Esophagus mucosa (tissue), 1 donor: ENCODE measurements around the gene PHOX2B. TPM values are rescaled to one million over a fixed set of nuclear protein-coding genes. Genes with fewer than 3 reads are reported as not detected.

ENCODE experiments used
- ATAC-seq: fragments of 200-7000 bp; cut with Tn5 transposase; one replicate; pipeline ENCODE4 v1.9.1; 2020
- total RNA-seq: library from RNA; stranded (reverse); gene quantifications from one replicate; pipeline ENCODE4 v1.2.4, GENCODE V29; 2023
- donor health status: DM: yes; HTN: yes; CAD: no.

PHOX2B gene
- total RNA-seq, 1 donor from 2014 or later = not detected

GRCh38 chr4:41709844-41710481 is 38.6 kb downstream of the PHOX2B start:
- no peak for ATAC-seq

DNA sequence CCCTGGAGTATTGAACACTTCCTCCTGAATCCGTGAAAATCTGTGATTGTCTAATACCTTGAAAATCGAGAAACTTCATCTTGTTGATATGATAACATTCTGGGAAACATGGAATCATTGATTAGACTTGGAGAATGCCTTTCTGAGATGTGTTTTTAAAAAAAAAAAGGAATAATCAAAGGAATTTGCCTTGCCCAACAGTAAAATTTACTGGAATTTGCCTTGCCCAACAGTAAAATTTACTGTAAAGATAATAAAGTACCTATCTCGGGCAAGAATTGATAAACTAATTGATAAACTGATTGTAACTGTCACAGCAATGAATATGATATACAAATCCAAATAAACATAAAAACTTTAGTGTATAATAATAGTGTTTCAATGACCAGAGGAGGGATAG is 44.7 kb downstream of the PHOX2B start:
- ATAC-seq = no peak

GRCh38 chr4:41702770-41703169 is 45.8 kb downstream of the PHOX2B start:
- ATAC-seq = no peak

- no peak for ATAC-seq
These were observed 46.5 kb downstream of the PHOX2B start for GRCh38 chr4:41701983-41702382.

GRCh38 chr4:41696763-41697162 is 51.8 kb downstream of the PHOX2B start:
- ATAC-seq = no peak

GRCh38 chr4:41696131-41696530 is 52.4 kb downstream of the PHOX2B start:
- ATAC-seq = no peak

Other genes with a start within 250 kb of the PHOX2B start
- gene LIMCH1, start 210.6 kb downstream of the PHOX2B start, total RNA-seq = 15.5 TPM
- gene TMEM33, start 186.7 kb upstream of the PHOX2B start, total RNA-seq = 51.5 TPM
- gene DCAF4L1, start 233.0 kb upstream of the PHOX2B start, total RNA-seq = 0.08 TPM
- 42.2 TPM for gene SLC30A9, start 241.8 kb upstream of the PHOX2B start, total RNA-seq